HFFc6 (cell line): ENCODE data around the gene ARR3. TPM values are rescaled to one million over a fixed set of nuclear protein-coding genes. Genes with fewer than 3 reads are reported as not detected.
A peak's percentile ranks its signal among the peaks of the same experiment; 100 is the strongest.

Source experiments
- DNase-seq: peaks from one replicate; pipeline ENCODE4 v3.0.0-alpha.2; 2018
- H3K27ac Mint-ChIP-seq: 2 replicates; pipeline ENCODE4 v1.8.0; 2020; ENCODE audit warnings: mild to moderate bottlenecking, mixed read lengths
- H3K27me3 Mint-ChIP-seq: 2 replicates; pipeline ENCODE4 v1.8.0; 2021; ENCODE audit warnings: mild to moderate bottlenecking, moderate library complexity, mixed read lengths; ENCODE audit not compliant: insufficient read depth
- H3K36me3 Mint-ChIP-seq: 2 replicates; pipeline ENCODE4 v1.8.0; 2021; ENCODE audit warnings: low read depth, mixed read lengths
- H3K4me1 Mint-ChIP-seq: 2 replicates; pipeline ENCODE4 v1.8.0; 2020; ENCODE audit warnings: low read depth, mixed read lengths
- H3K4me3 Mint-ChIP-seq: 2 replicates; pipeline ENCODE4 v1.8.0; 2020; ENCODE audit warnings: mild to moderate bottlenecking, moderate library complexity, mixed read lengths
- H3K9me3 Mint-ChIP-seq: 2 replicates; pipeline ENCODE4 v1.8.0; 2020; ENCODE audit warnings: mild to moderate bottlenecking, mixed read lengths
- long read RNA-seq: library from polyadenylated mRNA; unstranded; transcript quantifications from one replicate; pipeline ENCODE4 v2.0.0, GENCODE V29; 2019
- total RNA-seq, 6 experiments: library from RNA; stranded (reverse); fragmentation: NEBNext Ultra II Directional; extraction: Animal tissue kit (Norgen Biotek cat#: 25700); gene quantifications; 2 replicates in 1 of 6; 3 replicates in 5 of 6; pipeline ENCODE4 v1.2.3, GENCODE V29; 2021
- TF ChIP-seq, protein P1 (sequence below): fragments of 200-600 bp; sonication (generic); IDR thresholded peaks from 2 replicates; pipeline ENCODE4 v1.5.0; 2021; ENCODE audit warnings: antibody characterized with exemption, mild to moderate bottlenecking

ARR3 gene
- total RNA-seq, result not detected
- long read RNA-seq, result 0 reads

DNA sequence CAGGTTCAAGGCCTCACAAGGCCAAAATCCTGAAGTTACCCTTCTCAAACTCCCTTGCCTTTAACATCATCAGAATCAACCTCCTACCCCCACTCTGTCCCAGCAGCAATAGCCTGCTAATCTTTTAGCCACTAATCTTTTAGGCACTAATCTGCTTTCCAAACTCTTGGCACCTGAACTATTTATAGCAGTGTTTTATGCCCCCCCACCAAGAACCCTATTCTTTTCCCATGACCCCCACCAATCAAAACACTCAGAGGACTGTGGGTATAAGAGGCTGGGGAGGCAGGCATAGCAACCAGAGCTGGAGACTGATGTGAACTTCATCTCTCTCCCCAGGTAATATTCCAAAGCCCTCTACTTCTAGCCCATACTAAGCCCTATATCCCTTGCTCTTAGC is at the start of gene ARR3:
Gene ARR3 (plus strand): TSS at position 301 of the 400 bp plus-strand sequence. CDS start 1,052 bp downstream, outside the sequence.
- no peak for DNase-seq
- Mint-ChIP-seq H3K27me3 (peaks cover 6% of the 10 kb centered on the region), H3K4me1 (no peaks in the 10 kb centered on the region), H3K27ac (no peak within 1 kb of the TSS), H3K4me3 (no peak within 1 kb of the TSS), H3K36me3 (no peaks in the 10 kb centered on the region), H3K9me3 (no peaks in the 10 kb centered on the region)
- TF ChIP-seq, protein P1, sequence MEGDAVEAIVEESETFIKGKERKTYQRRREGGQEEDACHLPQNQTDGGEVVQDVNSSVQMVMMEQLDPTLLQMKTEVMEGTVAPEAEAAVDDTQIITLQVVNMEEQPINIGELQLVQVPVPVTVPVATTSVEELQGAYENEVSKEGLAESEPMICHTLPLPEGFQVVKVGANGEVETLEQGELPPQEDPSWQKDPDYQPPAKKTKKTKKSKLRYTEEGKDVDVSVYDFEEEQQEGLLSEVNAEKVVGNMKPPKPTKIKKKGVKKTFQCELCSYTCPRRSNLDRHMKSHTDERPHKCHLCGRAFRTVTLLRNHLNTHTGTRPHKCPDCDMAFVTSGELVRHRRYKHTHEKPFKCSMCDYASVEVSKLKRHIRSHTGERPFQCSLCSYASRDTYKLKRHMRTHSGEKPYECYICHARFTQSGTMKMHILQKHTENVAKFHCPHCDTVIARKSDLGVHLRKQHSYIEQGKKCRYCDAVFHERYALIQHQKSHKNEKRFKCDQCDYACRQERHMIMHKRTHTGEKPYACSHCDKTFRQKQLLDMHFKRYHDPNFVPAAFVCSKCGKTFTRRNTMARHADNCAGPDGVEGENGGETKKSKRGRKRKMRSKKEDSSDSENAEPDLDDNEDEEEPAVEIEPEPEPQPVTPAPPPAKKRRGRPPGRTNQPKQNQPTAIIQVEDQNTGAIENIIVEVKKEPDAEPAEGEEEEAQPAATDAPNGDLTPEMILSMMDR, result no peak

DNA sequence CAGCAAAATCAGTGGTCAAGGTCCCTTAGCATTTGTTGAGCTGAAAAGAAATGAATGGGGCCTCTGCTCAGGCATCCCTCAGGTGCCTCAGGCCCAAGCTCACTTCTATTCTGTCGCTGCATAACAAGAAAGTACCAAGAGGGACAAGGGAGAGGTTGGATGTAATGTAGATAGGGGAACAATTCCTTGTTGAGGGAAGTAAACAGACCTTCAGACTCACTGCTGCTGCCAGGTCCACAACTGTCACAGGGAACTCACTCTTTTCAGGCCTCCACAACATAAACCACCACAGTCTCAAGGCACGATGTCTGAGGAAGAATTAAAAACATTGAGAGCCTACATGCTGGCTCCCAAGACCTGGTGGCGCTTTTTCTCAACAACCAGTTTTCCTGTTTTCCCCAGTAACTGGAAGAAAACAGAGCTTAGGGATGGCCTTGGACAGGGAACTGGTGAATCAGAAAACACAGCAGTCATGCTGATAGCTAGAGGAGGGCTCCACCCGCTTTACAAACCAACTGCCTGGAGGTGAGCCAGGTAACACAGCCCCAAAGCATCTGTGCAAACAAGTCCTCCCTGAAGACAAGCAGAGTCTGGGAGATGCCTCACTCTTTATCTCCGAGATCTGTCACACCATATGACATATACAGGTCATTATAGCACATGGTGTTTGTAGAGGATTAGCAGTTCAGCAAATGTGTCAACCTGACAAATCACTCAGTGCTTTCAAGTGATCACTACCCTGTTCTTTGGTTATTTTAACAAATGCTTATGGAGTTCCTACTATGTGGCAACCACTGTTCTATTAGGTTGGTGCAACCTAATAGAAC is 48.0 kb upstream of the ARR3 start:
- Mint-ChIP-seq H3K27ac (peak overlapping the region; percentile 59; the same call in 1 of the 2 replicates), H3K27me3 (no peaks in the 10 kb centered on the region; the same call in 1 of the 2 replicates), H3K9me3 (no peaks in the 10 kb centered on the region), H3K4me3 (no peak overlapping the region), H3K36me3 (no peaks in the 10 kb centered on the region), H3K4me1 (0 out of 2 replicates have a peak, but pooled peaks cover 6% of the 10 kb centered on the region)
- TF ChIP-seq, protein P1, result no peak
- peak; percentile 38 for DNase-seq

DNA sequence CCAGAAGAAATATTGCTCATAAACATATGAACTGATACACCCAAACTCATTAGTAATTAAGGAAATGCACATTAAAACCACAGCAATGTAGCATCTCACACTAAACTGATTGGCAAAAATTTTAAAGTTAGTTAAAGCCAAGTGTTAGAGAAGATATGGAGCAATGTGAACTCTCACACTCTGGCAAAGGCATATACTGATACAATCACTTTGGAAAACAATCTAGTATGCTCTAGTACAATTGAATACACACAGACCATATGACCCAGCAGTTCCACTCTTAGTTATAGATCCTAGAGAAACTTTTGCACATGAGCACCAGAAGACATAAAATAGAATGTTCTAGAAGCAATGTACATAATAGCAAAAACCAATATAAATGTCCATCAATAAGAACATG is 42.1 kb upstream of the ARR3 start:
- Mint-ChIP-seq H3K27ac (no peak overlapping the region), H3K36me3 (no peaks in the 10 kb centered on the region), H3K27me3 (no peaks in the 10 kb centered on the region), H3K4me1 (no peaks in the 10 kb centered on the region), H3K4me3 (no peak overlapping the region), H3K9me3 (no peaks in the 10 kb centered on the region)
- DNase-seq, result no peak
- TF ChIP-seq, protein P1, result no peak

DNA sequence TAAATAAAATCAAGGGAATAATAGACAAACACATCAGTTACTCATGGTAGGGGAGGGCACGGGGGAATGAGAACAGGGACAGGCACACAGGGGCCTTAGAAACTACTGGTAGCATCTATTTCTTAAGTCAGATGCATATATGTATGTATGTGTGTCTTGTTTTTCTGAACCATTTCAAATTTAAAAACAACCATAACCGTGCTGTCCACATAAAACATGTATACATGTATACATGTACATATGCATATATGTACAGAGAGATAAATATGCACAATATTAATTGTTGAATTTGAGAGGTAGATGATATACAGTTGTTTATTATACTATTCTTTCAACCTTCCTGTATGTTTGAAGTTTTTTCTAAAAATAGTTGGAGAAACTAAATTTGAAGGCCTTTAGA is 41.4 kb upstream of the ARR3 start:
- H3K27ac Mint-ChIP-seq, result no peak overlapping the region
- no peaks in the 10 kb centered on the region for H3K36me3 Mint-ChIP-seq
- TF ChIP-seq, protein P1, result no peak
- no peaks in the 10 kb centered on the region for H3K27me3 Mint-ChIP-seq
- H3K9me3 Mint-ChIP-seq, result no peaks in the 10 kb centered on the region
- H3K4me3 Mint-ChIP-seq, result no peak overlapping the region
- DNase-seq, result no peak
- H3K4me1 Mint-ChIP-seq, result no peaks in the 10 kb centered on the region

DNA sequence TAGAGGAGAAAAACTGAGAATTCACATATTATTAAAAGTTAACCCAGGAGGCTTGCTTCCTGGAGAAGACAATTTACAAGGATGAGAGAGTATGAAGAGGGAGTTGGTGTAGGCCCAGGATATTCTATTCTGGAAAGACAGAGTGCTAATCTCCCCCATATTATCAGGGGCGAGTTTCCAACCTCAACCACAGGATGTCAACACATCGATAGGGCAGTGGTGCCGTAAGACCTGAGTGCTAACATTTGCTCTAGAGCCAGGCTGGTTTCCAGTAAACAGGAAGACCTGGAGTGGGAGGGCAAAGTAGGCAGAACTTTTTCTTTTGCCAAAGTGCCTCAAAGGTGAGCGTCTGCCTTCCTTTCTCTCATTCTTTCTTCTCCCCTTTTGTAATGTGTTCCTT is 36.5 kb upstream of the ARR3 start:
- Mint-ChIP-seq H3K4me1 (no peaks in the 10 kb centered on the region), H3K4me3 (no peak overlapping the region), H3K27me3 (peaks cover under 1% of the 10 kb centered on the region), H3K36me3 (no peaks in the 10 kb centered on the region), H3K9me3 (no peaks in the 10 kb centered on the region), H3K27ac (no peak overlapping the region)
- TF ChIP-seq, protein P1, result no peak
- DNase-seq, result no peak
